Measurements from ENCODE around the gene FAM25A.
"Not testable (repeated sequence)": the region's sequence is repeated elsewhere in the genome, so short reads cannot be mapped to it uniquely, and the experiment has no call there.

Gene FAM25A

GRCh38 chr10:87009134-87009696 lies 10.9 kb upstream of the FAM25A start:
- not testable (repeated sequence) for H3K4me3 ChIP-seq (ENCODE audit: low read depth, low read length)

- H3K4me3 ChIP-seq (ENCODE audit: low read depth, low read length), result not testable (repeated sequence)
These were observed 6.6 kb upstream of the FAM25A start for GRCh38 chr10:87013528-87013927.

GRCh38 chr10:87014986-87015716 lies 4.9 kb upstream of the FAM25A start:
- H3K4me3 ChIP-seq (ENCODE audit: low read depth, low read length), result not testable (repeated sequence)

GRCh38 chr10:87018127-87018526 lies 2.0 kb upstream of the FAM25A start:
- not testable (repeated sequence) for H3K4me3 ChIP-seq (ENCODE audit: low read depth, low read length)

GRCh38 chr10:87019066-87019465 lies 1.0 kb upstream of the FAM25A start:
- not testable (repeated sequence) for H3K4me3 ChIP-seq (ENCODE audit: low read depth, low read length)

GRCh38 chr10:87019504-87019903 lies 590 bp upstream of the FAM25A start:
- not testable (repeated sequence) for H3K4me3 ChIP-seq (ENCODE audit: low read depth, low read length)

- H3K4me3 ChIP-seq (ENCODE audit: low read depth, low read length), result not testable (repeated sequence)
These were observed 5.3 kb downstream of the FAM25A start for GRCh38 chr10:87025285-87025958.

- H3K4me3 ChIP-seq (ENCODE audit: low read depth, low read length), result not testable (repeated sequence)
These were observed 6.8 kb downstream of the FAM25A start for GRCh38 chr10:87026747-87027508.

- H3K4me3 ChIP-seq (ENCODE audit: low read depth, low read length), result not testable (repeated sequence)
These were observed 10.3 kb downstream of the FAM25A start for GRCh38 chr10:87030419-87030818.

GRCh38 chr10:87030912-87031635 lies 11.0 kb downstream of the FAM25A start:
- no peak overlapping the region for H3K4me3 ChIP-seq (ENCODE audit: low read depth, low read length)

- H3K4me3 ChIP-seq (ENCODE audit: low read depth, low read length), result no peak overlapping the region
These were observed 16.5 kb downstream of the FAM25A start for GRCh38 chr10:87036623-87037022.

- no peak overlapping the region for H3K4me3 ChIP-seq (ENCODE audit: low read depth, low read length)
These were observed 18.2 kb downstream of the FAM25A start for GRCh38 chr10:87038286-87038717.

GRCh38 chr10:87038786-87039185 lies 18.7 kb downstream of the FAM25A start:
- H3K4me3 ChIP-seq (ENCODE audit: low read depth, low read length), result no peak overlapping the region

- not testable (repeated sequence) for H3K4me3 ChIP-seq (ENCODE audit: low read depth, low read length)
These were observed 23.5 kb downstream of the FAM25A start for GRCh38 chr10:87043579-87043978.

- H3K4me3 ChIP-seq (ENCODE audit: low read depth, low read length), result no peak overlapping the region
These were observed 25.4 kb downstream of the FAM25A start for GRCh38 chr10:87045434-87045938.

GRCh38 chr10:87053111-87053510 lies 33.0 kb downstream of the FAM25A start:
- no peak overlapping the region for H3K4me3 ChIP-seq (ENCODE audit: low read depth, low read length)

GRCh38 chr10:87053577-87054181 lies 33.6 kb downstream of the FAM25A start:
- no peak overlapping the region for H3K4me3 ChIP-seq (ENCODE audit: low read depth, low read length)

- no peak overlapping the region for H3K4me3 ChIP-seq (ENCODE audit: low read depth, low read length)
These were observed 34.5 kb downstream of the FAM25A start for GRCh38 chr10:87054373-87055295.

GRCh38 chr10:87058171-87058570 lies 38.1 kb downstream of the FAM25A start:
- no peak overlapping the region for H3K4me3 ChIP-seq (ENCODE audit: low read depth, low read length)

Measured in iPS-11a (cell line).